HepG2 (cell line): Measurements from ENCODE around the gene TMEM198. TPM values are rescaled to one million over a fixed set of nuclear protein-coding genes. Genes with fewer than 3 reads are reported as not detected.

Experiments used
- ATF3 ChIP-seq: sonication (generic); formaldehyde crosslinking; IDR thresholded peaks from 2 replicates; pipeline ENCODE4 v1.4.0; 2020; ENCODE audit warnings: missing genetic modification reagents
- CAMTA2 ChIP-seq: sonication (generic); formaldehyde crosslinking; IDR thresholded peaks from 2 replicates; pipeline ENCODE4 v1.4.0; 2020; ENCODE audit warnings: mild to moderate bottlenecking, missing genetic modification reagents, borderline replicate concordance
- CHD2 ChIP-seq: IDR thresholded peaks from 2 replicates; pipeline ENCODE4 v1.6.1; 2011; ENCODE audit warnings: low read depth, low read length, improper control_type of control experiment
- GMEB2 ChIP-seq: IDR thresholded peaks from 2 replicates; pipeline ENCODE4 v1.6.1; 2016; ENCODE audit warnings: missing biosample characterization, missing genetic modification reagents, low read depth
- HOXD1 ChIP-seq: sonication (generic); formaldehyde crosslinking; IDR thresholded peaks from 2 replicates; pipeline ENCODE4 v1.5.0; 2020; ENCODE audit warnings: missing genetic modification reagents
- NFATC3 ChIP-seq: sonication (generic); formaldehyde crosslinking; IDR thresholded peaks from 2 replicates; pipeline ENCODE4 v1.5.1; 2020; ENCODE audit warnings: mild to moderate bottlenecking, missing genetic modification reagents
- USF2 ChIP-seq, 2 experiments: sonication (generic) in 1 of 2; formaldehyde crosslinking in 1 of 2; IDR thresholded peaks; 2 replicates each; pipeline versions ENCODE4 v1.5.1 to v1.6.1; 2011 to 2020; ENCODE audit warnings: borderline replicate concordance in 1 of 2, low read depth in 1 of 2, low read length in 1 of 2, mild to moderate bottlenecking in 1 of 2, missing genetic modification reagents in 1 of 2, moderate library complexity in 1 of 2
- WIZ ChIP-seq: sonication (generic); formaldehyde crosslinking; IDR thresholded peaks from 2 replicates; pipeline ENCODE4 v1.5.1; 2020; ENCODE audit warnings: mild to moderate bottlenecking, missing genetic modification reagents
- ZIK1 ChIP-seq: sonication (generic); formaldehyde crosslinking; IDR thresholded peaks from 2 replicates; pipeline ENCODE4 v1.5.0; 2020; ENCODE audit warnings: mild to moderate bottlenecking, low read depth, missing genetic modification reagents, borderline replicate concordance
- ZMYM4 ChIP-seq: sonication (generic); formaldehyde crosslinking; IDR thresholded peaks from 2 replicates; pipeline ENCODE4 v1.8.1; 2023; ENCODE audit warnings: mild to moderate bottlenecking, missing genetic modification reagents
- ZNF234 ChIP-seq: sonication (generic); formaldehyde crosslinking; conservative IDR thresholded peaks from 2 replicates; pipeline ENCODE4 v1.5.1; 2020; ENCODE audit warnings: mild to moderate bottlenecking, missing genetic modification reagents
- ZNF282 ChIP-seq: fragments of 450-650 bp; IDR thresholded peaks from 2 replicates; pipeline ENCODE4 v1.6.1; 2018; ENCODE audit not compliant: partially characterized antibody
- ZNF337 ChIP-seq: sonication (generic); formaldehyde crosslinking; IDR thresholded peaks from 2 replicates; pipeline ENCODE4 v1.5.1; 2020; ENCODE audit warnings: missing genetic modification reagents, low read depth, mild to moderate bottlenecking, borderline replicate concordance
- ZNF33A ChIP-seq: sonication (generic); formaldehyde crosslinking; IDR thresholded peaks from 2 replicates; pipeline ENCODE4 v1.5.1; 2020; ENCODE audit warnings: missing genetic modification reagents, mild to moderate bottlenecking, moderate library complexity, borderline replicate concordance
- ZNF614 ChIP-seq: IDR thresholded peaks from 2 replicates; pipeline ENCODE4 v1.6.1; 2018; ENCODE audit warnings: missing biosample characterization, missing genetic modification reagents, inconsistent platforms, borderline replicate concordance
- ZNF616 ChIP-seq: sonication (generic); formaldehyde crosslinking; IDR thresholded peaks from 2 replicates; pipeline ENCODE4 v1.5.0; 2020; ENCODE audit warnings: low read depth, mild to moderate bottlenecking, missing genetic modification reagents
- ZNF781 ChIP-seq: sonication (generic); formaldehyde crosslinking; IDR thresholded peaks from 2 replicates; pipeline ENCODE4 v1.5.1; 2020; ENCODE audit warnings: borderline replicate concordance, mild to moderate bottlenecking, missing genetic modification reagents; ENCODE audit errors: not compliant biosample characterization
- polyA plus RNA-seq, 8 experiments: library from polyadenylated mRNA; depleted of rRNA in 3 of 8; stranded (reverse) in 7 of 8; unstranded in 1 of 8; fragments of >200 nt; fragmentation: Illumina TruSeq in 4 of 8; extraction: Trizol in 4 of 8; gene quantifications; 2 replicates each; pipeline versions ENCODE4 v1.2.1 to v1.2.3, GENCODE V29; 2011 to 2016; ENCODE audit warnings: low read depth in 4 of 8, missing spikeins in 1 of 8, mixed read lengths in 1 of 8; ENCODE audit not compliant: insufficient read depth in 1 of 8
- total RNA-seq, 5 experiments: library from RNA; depleted of rRNA; stranded (reverse); fragments of >200 nt; fragmentation: Illumina TruSeq; extraction: Trizol; gene quantifications; 2 replicates each; pipeline ENCODE4 v1.2.3, GENCODE V29; 2016; ENCODE audit warnings: low read depth in 1 of 5
- TF ChIP-seq, protein P1 (sequence below): sonication (generic); formaldehyde crosslinking; IDR thresholded peaks from 2 replicates; pipeline ENCODE4 v1.5.1; 2020; ENCODE audit warnings: missing genetic modification reagents, mild to moderate bottlenecking, borderline replicate concordance
- TF ChIP-seq, protein P2 (sequence below): sonication (generic); formaldehyde crosslinking; IDR thresholded peaks from 2 replicates; pipeline ENCODE4 v1.9.0; 2021; ENCODE audit warnings: missing genetic modification reagents, mild to moderate bottlenecking, borderline replicate concordance
- TF ChIP-seq, protein P3 (sequence below): sonication (generic); formaldehyde crosslinking; IDR thresholded peaks from 2 replicates; pipeline ENCODE4 v1.5.0; 2020; ENCODE audit warnings: mild to moderate bottlenecking, low read depth, missing genetic modification reagents, borderline replicate concordance

The TMEM198 gene
- total and polyA plus RNA-seq, 2 of the 13 experiments (the other 11 are each of a cell fraction or from before 2014, with no cell fraction given) = 17.3 to 23.5 TPM

DNA sequence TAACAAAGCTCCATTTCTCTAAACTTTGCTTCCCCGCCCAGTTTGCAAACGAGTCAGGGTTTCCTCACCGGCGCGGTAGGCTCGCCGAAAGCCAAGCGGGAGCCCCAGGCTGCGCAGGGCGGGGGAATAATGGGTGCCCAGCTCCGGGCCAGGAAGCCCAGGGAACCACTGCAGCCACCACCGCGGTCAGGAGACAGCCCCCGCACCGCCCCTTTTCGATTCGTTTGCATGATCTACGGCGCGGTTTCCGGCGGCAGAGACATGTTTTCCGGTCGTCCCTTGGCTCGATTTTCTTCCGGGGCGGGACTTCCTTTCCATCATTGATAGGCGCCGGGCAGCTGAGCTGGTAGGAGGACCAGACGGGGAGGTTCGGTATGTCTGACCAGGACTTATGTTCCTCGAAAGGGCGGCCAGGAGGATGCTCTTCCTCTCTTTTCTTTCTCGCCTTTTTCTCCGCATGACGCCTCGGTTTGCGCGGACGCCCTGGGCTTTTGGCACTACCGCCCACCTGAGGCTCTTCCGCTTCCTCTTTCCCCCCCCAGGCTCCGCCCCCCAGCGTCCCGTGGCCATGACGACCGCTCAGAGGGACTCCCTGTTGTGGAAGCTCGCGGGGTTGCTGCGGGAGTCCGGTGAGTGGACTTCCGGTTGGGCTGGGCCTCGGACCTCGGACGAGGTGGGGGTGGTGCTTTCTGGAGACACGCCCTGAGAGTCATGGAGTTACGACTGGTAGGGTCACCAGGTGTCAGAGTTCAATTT is 53.9 kb downstream of the TMEM198 start, which contains the start of gene STK11IP (continued):
- TF ChIP-seq, protein P1, sequence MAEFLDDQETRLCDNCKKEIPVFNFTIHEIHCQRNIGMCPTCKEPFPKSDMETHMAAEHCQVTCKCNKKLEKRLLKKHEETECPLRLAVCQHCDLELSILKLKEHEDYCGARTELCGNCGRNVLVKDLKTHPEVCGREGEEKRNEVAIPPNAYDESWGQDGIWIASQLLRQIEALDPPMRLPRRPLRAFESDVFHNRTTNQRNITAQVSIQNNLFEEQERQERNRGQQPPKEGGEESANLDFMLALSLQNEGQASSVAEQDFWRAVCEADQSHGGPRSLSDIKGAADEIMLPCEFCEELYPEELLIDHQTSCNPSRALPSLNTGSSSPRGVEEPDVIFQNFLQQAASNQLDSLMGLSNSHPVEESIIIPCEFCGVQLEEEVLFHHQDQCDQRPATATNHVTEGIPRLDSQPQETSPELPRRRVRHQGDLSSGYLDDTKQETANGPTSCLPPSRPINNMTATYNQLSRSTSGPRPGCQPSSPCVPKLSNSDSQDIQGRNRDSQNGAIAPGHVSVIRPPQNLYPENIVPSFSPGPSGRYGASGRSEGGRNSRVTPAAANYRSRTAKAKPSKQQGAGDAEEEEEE (CRISPR knock-in tag) = peak; percentile 39; the same call in 1 of the 2 replicates
- no peak for TF ChIP-seq ZNF234 (CRISPR knock-in tag)
- TF ChIP-seq HOXD1 (CRISPR knock-in tag) = peak; percentile 78; the same call in 1 of the 2 replicates
- 0 out of 2 replicates have a peak, but pooled peaks have one; percentile 18 for TF ChIP-seq ATF3 (CRISPR knock-in tag)
- TF ChIP-seq CHD2 = peak; percentile 90
- TF ChIP-seq, protein P2, sequence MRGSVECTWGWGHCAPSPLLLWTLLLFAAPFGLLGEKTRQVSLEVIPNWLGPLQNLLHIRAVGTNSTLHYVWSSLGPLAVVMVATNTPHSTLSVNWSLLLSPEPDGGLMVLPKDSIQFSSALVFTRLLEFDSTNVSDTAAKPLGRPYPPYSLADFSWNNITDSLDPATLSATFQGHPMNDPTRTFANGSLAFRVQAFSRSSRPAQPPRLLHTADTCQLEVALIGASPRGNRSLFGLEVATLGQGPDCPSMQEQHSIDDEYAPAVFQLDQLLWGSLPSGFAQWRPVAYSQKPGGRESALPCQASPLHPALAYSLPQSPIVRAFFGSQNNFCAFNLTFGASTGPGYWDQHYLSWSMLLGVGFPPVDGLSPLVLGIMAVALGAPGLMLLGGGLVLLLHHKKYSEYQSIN = no peak
- no peak for TF ChIP-seq ZIK1 (CRISPR knock-in tag)
- peak; percentile 73 for TF ChIP-seq ZMYM4 (CRISPR knock-in tag)
- 0 out of 2 replicates have a peak, but pooled peaks have one; percentile 19 for TF ChIP-seq GMEB2 (CRISPR knock-in tag)
- no peak for TF ChIP-seq USF2 (IDR thresholded peaks at IDR 0.05; ENCODE audit: low read depth, low read length)
- TF ChIP-seq USF2 (CRISPR knock-in tag; IDR thresholded peaks at IDR 0.05; ENCODE audit: borderline replicate concordance) = 0 out of 2 replicates have a peak, but pooled peaks have one; percentile 39
- TF ChIP-seq ZNF616 (CRISPR knock-in tag) = no peak
- peak; percentile 73; the same call in 1 of the 2 replicates for TF ChIP-seq WIZ (CRISPR knock-in tag)
- TF ChIP-seq ZNF282 = no peak
- TF ChIP-seq NFATC3 = peak; percentile 58
- peak; percentile 33; the same call in 1 of the 2 replicates for TF ChIP-seq ZNF614 (CRISPR knock-in tag)
- TF ChIP-seq ZNF33A (CRISPR knock-in tag) = no peak
- TF ChIP-seq CAMTA2 (CRISPR knock-in tag) = peak; percentile 78; the same call in 1 of the 2 replicates
- peak; percentile 58; the same call in 1 of the 2 replicates for TF ChIP-seq ZNF337 (CRISPR knock-in tag)
- TF ChIP-seq ZNF781 (CRISPR knock-in tag) = peak; percentile 81
- TF ChIP-seq, protein P3, sequence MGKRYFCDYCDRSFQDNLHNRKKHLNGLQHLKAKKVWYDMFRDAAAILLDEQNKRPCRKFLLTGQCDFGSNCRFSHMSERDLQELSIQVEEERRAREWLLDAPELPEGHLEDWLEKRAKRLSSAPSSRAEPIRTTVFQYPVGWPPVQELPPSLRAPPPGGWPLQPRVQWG (CRISPR knock-in tag) = no peak
